PC-9 (cell line): ENCODE measurements around the gene C17orf100.

Source experiments
- CTCF ChIP-seq: fragments of 200-600 bp; sonication (generic); conservative IDR thresholded peaks from 2 replicates; pipeline ENCODE4 v1.6.1; 2017; ENCODE audit warnings: mixed run types, antibody characterized with exemption, mild to moderate bottlenecking, moderate library complexity
- EZH2 ChIP-seq: fragments of 200-600 bp; sonication (generic); IDR thresholded peaks from 2 replicates; pipeline ENCODE4 v1.8.0; 2017; ENCODE audit warnings: antibody characterized with exemption, low read depth

GRCh38 chr17:6668727-6669425 is 17.3 kb downstream of the C17orf100 start:
- TF ChIP-seq CTCF (no peak), EZH2 (no peak)
